GM21528 (cell line): ENCODE measurements around the gene SERPINI1.
"Not testable (repeated sequence)": the region's sequence is repeated elsewhere in the genome, so short reads cannot be mapped to it uniquely, and the experiment has no call there.

Experiments
- ATAC-seq: cut with Tn5 transposase; IDR thresholded peaks from one replicate; pipeline ENCODE4 v1.9.1; 2021; ENCODE audit warnings: mild to moderate bottlenecking, moderate library complexity; ENCODE audit not compliant: unreplicated experiment, low FRiP score

The SERPINI1 gene

DNA sequence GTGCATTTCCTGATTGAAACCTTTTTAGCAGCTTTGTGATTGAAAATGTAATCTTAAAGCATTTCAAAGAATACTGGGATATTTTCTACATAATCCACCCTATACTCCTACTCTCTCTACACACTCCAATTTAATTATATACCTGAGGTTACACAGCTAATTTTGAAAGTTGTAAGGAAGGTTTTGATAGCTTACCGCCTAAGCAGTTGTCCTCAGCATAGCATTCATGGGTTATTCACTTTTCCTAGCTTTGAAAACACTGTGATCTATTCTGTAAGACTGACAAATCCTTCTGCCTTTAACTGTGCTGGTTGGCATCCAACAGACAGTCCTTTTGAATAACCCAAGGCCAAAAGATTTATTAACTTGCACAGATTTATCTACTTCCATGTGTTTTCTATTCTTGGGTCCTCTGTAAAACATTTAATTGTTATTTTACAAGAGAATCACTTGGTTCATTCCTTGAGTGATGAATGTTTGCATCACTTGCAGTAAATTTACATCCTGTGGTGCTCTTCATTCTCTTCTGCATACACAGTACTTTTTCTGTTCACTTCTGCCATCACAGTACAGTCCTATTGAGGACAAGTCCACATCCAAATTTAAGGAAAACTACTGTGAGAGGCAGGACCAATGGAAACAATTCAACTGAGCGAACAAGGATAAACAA lies 44.8 kb downstream of the SERPINI1 start:
- ATAC-seq = no peak

DNA sequence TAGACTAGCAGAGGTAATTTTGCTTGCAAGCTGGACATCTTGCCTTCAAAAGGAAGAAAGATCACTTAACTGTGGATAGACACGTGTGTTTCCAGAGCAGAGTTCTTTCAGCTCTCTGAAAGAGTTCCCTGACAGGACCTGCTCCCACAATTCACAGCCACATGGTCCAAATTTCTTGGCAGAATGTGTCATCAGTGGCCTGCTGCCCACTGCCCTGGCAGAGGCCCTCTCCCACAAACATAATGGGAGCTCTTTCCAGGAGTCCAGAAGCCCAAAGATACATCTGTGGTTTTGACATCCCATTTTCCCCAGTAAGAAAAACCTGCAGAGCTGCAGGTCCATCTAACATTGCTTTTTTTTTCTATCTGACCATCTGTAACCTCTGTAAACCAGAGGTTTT lies 48.3 kb downstream of the SERPINI1 start:
- no peak for ATAC-seq

DNA sequence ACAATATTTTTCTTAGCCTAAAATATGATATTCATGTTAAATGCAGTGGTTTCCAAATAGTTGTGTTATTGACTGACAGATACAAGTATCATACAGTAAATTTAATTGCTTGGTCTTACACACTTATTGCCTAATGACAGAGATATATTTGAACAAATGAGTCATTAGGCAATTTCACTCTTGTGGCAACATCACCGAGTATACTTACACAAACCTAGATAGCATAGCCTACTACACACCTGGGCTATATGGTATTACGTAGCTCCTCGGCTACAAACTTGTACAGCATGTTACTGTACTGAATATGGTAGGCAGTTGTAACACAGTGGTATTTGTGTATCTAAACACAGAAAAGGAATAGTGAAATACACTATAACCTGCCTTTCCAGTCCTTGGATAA lies 50.3 kb downstream of the SERPINI1 start:
- ATAC-seq = no peak

DNA sequence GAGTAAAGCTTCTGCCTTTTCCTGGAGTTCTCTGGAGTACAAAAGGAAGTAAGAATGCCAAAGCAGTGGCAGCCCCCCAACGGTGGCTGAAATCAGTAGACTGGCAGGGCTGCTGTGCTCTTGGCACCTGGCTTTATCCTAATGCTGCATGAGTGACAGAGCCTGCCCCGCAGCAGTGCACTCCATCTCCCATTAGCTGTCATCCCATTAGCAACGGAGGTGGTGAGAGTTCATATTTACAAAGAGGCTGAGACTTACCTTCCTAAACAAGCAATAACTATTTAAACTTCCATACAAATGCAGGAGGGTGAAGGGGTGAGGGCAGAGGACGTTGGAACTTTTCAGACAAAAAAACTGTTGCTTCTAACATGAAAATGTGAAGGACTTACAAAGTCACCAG lies 51.9 kb downstream of the SERPINI1 start:
- ATAC-seq = no peak

DNA sequence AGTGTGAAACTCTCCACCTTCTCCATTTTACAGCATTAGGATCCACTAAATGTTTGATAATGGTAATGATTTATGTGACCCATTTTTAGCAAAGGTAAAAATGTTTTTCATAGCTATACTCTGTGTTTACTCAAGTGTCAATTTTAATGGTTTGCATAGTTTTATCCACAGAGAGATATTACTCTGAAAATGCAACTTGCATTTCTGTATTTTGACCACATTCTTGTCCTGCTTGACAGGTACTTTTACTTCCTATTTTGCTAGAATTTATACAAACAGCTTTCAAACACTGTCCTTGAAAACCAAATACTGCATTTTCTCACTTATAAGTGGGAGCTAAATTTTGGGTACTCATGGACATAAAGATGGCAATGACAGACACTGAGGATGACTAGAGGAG lies 62.9 kb downstream of the SERPINI1 start:
- peak; percentile 71 for ATAC-seq

DNA sequence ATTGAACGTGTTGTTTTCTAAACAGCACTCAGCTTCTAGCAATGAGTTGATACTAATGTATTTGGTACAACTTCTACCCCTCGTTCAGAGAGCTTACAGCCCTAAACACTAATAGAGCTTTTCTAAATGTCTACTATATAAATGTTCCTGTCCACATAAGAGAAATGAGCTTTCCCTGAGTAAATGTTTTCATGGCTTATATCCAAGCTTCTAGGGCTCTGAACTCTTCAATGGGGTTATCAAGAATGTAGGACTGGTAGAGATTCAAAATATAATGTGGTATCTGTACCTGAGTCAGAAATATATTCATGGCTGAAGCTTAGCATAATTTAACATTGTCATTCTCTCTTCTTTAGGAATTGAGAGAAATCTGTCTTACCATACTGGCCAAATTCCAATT lies 73.4 kb downstream of the SERPINI1 start:
- ATAC-seq = no peak

DNA sequence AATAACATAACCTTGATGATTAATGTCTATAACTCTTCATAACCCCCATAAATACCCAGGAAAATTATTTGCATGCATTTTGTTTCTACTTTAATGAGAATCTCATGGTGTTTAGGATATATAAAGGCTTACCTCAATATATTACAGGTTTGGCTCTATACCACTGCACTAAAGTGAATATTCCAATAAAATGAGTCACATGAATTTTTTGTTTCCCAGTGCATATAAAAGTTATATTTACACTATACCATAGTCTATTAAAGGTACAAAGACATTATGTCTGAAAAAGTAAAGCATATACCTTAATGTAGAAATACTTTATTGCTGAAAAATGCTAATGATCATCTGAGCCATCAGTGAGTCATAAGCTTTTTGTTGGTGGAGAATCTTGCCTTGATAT lies 74.7 kb downstream of the SERPINI1 start:
- ATAC-seq = no peak

DNA sequence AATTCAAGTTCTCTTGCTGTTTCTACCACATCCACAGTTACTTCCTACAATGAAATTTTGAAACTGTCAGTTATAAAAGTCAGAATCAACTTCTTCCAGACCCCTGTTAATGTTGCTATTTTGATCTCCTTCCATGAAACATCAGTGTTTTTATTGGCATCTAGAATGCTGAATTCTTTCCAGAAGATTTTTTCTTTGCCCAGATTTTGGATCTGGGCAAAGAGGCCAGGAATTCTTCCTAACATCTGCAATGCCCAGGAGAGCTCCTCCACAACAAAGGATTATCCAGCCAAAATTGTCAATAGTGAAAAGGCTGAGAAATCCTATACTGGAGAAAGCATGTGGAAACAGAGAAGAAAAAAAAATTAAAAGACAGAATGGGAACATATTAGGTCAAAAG lies 75.5 kb downstream of the SERPINI1 start:
- no peak for ATAC-seq

DNA sequence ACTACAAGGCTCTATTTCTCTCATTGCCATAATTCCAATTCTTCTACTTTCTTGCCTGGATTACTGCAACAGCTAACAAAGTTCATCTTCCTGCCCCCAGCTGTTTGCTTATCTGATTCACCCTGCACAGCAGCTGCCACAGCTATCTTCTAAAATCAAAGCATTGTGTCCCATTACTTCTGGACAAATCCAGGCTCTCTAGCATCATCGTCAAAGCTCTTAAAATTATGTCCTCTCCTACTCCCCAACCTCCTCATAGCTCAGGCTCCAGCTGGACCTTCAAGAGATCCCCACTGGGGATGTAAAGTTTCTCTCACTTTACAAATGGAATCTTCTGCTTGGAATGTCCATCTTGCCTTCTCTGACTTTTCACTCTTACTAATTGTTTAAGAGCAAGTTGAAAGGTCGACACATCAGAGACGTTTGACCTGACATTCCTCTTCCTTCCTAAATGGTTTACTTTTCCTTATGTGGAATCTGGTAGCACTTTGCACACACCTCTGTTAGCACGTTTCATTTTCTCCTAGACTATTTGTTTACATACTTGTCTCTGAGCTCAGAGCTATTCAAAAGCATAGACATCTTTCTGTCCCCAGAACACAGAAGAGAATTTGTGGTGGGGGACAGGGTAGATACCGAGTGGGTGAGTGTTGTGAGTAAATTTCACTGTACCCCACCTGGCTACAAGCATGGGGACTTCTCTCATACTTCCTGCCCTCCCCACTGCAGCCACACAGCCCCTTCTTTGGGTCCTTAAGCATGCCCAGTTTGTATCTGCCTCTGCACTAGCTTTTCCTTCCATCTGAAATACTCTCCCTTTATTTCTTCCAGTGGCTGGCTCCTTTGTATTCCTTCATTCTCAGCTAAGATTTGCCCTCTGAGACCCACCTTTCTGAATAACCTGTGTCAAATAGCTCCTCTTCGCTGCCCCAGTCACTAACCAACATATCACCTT lies 77.9 kb downstream of the SERPINI1 start:
- no peak for ATAC-seq

DNA sequence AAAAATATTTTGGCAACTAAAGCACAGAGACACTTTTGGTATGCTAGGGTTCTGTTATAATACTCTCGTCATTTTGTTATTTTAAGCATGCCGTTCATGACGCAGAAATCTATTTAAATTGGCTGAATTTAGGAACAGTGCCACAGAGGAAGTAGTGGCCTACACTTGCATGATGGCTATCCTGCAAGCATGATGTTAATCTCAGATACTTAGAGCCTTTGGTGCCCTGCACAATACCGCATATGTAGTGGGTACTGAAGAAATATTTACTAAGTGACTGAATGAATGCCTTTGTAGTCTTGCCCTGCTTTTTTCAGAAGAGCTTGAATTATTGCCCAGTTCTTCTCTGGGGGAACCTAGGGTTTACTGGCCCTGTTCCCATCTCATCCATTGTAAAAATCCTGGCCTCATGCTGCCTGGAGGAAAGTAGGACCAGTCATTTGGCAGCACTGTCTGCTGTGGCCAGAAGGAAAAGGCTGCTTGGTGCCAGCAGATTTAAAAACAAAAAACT lies 79.0 kb downstream of the SERPINI1 start:
- ATAC-seq = no peak

DNA sequence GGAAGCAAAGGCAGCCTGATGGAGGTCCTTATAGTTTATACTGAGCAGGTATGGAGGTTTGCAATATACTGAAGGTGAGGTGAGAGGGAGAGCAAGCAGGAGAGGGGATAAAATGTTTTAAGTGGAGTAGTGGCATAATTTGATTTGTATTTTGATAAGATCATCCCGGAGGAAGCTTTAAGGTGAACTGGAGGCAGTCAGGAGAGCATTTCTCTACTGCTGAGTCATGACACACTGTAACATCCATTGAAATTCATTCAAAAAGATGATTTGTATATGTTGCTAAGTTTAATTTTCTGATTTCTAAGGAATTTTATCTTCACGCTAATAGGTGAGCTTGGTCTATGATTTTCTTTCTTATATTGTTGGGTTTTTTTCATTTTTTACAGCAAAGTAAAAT lies 81.4 kb downstream of the SERPINI1 start:
- no peak for ATAC-seq

DNA sequence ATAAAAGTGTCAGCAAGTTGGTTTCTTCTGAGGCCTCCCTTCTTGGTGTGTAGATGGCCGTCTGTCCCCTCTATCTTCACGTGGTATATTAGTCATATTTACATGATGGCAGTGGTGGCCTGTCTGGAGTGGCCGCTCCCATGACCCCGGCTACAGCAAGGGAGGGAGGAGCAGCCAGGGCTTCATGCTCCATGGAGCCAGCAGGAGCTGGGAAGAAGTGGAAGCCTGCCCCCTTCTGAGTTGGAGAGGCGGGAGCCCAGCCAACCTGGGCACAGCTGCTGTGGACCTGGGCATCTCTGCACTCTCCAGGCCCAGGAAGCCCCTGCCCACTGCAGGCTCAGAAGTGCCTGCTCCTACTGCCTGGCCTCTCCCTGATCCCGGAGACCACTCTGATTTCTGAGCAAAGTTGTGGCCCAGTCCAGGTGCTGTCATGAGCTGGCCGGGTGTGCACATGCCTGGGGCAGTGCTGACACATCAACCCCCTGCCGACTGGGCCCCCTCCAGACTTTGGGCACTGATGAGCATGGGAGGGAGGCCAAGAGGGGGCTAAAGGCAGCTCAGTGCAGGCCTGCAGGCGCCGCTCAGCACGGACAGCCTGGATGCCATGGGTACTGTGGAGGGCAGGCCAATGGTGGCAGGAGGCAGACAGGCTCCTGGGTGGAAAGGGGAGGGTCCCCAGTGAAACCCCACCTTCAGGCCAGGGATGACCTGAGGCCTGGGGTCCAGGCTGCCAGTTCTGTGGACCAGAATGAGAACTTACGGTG lies 84.8 kb downstream of the SERPINI1 start:
- ATAC-seq = no peak

DNA sequence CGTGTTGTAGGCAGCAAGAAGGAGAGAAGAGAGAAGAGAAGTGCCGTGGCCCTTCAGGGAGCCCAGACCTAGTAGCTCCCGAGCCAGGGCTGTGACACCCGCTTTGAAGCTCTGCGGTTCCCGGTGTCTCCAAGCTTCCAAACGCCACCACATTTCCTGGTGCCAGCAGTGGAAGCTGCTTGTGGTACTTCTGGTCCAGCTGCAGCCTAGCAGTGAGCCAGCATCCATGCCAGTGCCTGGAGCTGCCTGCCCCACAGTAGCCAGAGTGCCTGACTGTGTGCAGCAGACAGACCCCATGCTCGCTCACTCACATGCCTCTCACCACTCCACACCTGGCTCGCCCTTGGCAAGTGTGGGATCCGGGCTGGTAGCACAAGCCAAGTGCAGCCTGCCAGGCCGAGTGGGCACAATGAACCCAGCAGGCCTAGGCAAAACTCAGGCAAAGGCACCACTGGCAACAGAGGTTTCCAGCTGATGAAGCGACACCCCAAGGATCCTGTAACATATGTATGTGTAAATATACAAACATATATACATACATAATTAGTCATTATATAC lies 85.8 kb downstream of the SERPINI1 start:
- no peak for ATAC-seq

DNA sequence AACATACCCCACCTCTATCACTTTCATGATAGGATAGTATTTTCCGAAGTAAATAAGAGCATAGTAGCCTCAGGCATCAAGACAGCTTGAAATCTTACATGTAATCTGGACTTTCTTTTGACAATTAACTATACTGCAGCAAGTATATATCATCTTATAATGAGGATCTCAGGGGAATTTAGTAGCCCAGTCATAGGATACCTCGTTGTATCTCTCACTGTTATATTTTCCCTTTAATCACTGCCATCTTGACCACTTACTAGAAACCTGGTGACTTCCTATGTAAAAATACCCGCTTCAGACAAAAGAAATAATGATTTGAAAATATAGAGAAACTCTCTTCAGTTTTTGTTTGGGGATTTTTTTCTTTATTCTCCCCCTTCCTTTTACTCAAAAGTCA lies 88.2 kb downstream of the SERPINI1 start:
- no peak for ATAC-seq

DNA sequence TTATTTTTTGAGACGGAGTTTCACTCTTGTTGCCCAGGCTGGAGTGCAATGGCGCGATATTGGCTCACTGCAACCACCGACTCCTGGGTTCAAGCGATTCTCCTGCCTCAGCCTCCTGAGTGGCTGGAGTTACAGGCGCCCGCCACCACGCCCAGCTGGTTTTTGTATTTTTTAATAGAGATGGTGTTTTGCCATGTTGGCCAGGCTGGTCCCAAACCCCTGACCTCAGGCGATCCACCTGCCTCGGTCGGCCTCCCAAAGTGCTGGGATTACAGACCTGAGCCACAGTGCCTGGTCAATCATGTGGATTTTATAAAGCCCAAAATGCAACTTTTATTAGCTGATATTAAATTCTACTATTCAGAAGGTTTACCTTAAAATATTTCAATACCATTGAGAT lies 92.1 kb downstream of the SERPINI1 start:
- ATAC-seq = not testable (repeated sequence)

DNA sequence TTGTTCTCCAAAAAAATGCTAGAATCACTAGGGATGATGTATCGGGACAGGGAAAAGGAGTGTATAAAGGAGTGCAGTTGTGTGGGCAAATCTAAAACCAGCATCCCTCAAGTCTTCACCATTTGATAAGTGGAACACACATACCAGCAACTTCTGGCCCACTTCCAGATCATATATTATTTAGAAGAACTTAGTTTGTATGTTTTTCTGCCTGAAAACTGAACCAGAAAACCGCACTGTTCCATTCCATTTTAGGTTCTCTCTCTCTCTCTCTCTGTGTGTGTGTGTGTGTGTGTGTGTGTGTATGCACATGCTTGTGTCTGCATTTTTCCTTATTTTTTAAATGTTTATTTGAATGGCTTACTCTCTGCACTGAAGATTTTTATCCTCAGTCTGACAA lies 93.5 kb downstream of the SERPINI1 start:
- no peak for ATAC-seq

DNA sequence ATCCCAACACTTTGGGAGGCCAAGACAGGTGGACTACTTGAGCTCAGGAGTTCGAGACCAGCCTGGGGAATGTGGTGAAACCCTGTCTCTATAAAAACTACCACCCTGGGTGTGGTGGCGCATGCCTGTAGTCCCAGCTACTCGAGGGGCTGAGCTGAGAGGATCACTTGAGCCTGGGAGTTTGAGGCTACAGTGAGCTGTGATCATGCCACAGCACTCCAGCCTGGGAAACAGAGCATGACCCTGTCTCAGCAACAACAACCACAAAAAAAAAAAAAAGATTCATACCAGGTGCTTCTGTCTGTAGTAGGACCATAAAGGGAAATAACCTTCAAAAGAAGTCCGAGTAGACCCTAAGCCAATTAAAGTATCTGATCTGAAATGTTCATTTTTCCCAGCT lies 94.5 kb downstream of the SERPINI1 start:
- ATAC-seq = no peak

DNA sequence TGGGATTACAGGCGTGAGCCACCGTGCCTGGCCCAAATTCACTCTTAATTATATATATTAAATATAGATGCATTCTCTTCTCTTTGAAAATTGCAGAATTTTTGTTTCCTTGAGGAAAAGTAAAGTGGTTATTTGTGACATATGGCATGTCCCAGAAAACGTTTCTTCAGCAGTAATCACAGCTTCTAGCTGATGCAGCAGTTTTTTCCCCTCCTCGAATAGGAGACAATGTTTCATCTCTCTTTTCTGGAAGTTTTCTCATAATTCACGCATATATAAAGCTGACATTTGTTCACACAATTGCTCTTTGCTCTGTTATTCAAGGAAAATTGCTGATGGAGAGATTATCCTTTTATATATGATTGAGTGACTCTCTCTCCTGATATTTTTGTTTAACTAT lies 99.8 kb downstream of the SERPINI1 start:
- no peak for ATAC-seq

DNA sequence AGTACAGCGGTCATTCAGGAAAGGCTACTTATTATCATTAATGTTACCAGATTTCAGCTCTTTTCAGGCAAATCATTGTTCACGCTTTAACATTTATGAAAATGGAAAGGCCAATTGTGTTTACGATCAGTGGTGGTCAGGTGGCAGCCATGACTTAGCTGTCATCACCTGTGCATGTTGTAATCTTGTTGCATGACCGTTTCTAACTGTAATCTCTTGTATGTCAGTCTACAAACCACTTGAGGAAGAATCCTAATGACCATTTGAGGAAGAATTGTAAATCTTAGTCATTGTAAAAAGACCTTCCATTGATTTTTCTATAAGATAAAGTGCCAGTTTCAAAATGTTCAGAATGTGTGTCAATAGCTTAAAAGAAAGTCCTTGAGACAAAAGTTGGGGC lies 100.4 kb downstream of the SERPINI1 start:
- no peak for ATAC-seq

DNA sequence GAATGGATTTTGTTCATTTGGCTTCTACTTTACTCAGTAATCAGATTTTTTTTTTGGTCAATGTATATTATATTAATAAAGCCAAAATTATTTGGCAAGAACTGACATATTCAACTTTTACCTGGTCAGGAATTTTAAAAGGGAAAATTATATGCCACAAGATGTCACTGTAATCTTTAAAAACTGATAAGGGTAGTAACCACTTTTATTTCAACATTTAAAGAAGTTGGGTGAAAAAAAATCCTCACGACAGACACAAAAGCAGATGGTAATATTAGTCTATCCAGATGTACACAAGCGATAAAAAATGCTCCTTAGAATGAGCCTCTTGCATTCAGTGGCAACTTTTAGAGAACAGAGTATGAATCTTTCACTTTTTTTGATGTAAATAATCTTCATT lies 101.9 kb downstream of the SERPINI1 start:
- no peak for ATAC-seq
